Immature natural killer cell (primary cell): ENCODE measurements around the gene AMBP. TPM values are rescaled to one million over a fixed set of nuclear protein-coding genes. Genes with fewer than 3 reads are reported as not detected.

ENCODE experiments used
- DNase-seq, 3 donors: peaks; one replicate each; pipeline ENCODE4 v3.0.0; 2022; ENCODE audit warnings: mixed read lengths in 1 of 3
- H3K27ac Mint-ChIP-seq, 6 donors: one replicate each; pipeline ENCODE4 v1.8.0; 2020; ENCODE audit warnings: mixed read lengths in 6 of 6, mild to moderate bottlenecking in 5 of 6, inconsistent platforms in 4 of 6, moderate library complexity in 3 of 6
- H3K27me3 Mint-ChIP-seq, 3 donors: one replicate each; pipeline ENCODE4 v1.8.0; 2020 to 2021; ENCODE audit warnings: low read depth in 3 of 3, mild to moderate bottlenecking in 3 of 3, mixed read lengths in 3 of 3, moderate library complexity in 3 of 3, inconsistent platforms in 1 of 3
- H3K36me3 Mint-ChIP-seq, 3 donors: one replicate each; pipeline ENCODE4 v1.8.0; 2020; ENCODE audit warnings: mixed read lengths in 3 of 3, inconsistent platforms in 2 of 3, mild to moderate bottlenecking in 2 of 3
- H3K4me1 Mint-ChIP-seq, 2 donors: one replicate each; pipeline ENCODE4 v1.8.0; 2020; ENCODE audit warnings: inconsistent platforms in 2 of 2, mild to moderate bottlenecking in 2 of 2, mixed read lengths in 2 of 2, moderate library complexity in 1 of 2
- H3K4me3 Mint-ChIP-seq, 5 donors: one replicate each; pipeline ENCODE4 v1.8.0; 2020; ENCODE audit warnings: mild to moderate bottlenecking in 5 of 5, mixed read lengths in 5 of 5, inconsistent platforms in 3 of 5, moderate library complexity in 3 of 5
- H3K9me3 Mint-ChIP-seq, 6 donors: one replicate each; pipeline ENCODE4 v1.8.0; 2020; ENCODE audit warnings: mild to moderate bottlenecking in 6 of 6, mixed read lengths in 6 of 6, inconsistent platforms in 4 of 6, moderate library complexity in 3 of 6
- polyA plus RNA-seq, 3 donors: library from polyadenylated mRNA; unstranded; fragments of 300-500 nt; fragmentation: Illumina TruSeq; gene quantifications; one replicate each; pipeline ENCODE4 v1.2.3, GENCODE V29; 2021

AMBP gene
- polyA plus RNA-seq, 3 donors from 2014 or later = not detected

DNA sequence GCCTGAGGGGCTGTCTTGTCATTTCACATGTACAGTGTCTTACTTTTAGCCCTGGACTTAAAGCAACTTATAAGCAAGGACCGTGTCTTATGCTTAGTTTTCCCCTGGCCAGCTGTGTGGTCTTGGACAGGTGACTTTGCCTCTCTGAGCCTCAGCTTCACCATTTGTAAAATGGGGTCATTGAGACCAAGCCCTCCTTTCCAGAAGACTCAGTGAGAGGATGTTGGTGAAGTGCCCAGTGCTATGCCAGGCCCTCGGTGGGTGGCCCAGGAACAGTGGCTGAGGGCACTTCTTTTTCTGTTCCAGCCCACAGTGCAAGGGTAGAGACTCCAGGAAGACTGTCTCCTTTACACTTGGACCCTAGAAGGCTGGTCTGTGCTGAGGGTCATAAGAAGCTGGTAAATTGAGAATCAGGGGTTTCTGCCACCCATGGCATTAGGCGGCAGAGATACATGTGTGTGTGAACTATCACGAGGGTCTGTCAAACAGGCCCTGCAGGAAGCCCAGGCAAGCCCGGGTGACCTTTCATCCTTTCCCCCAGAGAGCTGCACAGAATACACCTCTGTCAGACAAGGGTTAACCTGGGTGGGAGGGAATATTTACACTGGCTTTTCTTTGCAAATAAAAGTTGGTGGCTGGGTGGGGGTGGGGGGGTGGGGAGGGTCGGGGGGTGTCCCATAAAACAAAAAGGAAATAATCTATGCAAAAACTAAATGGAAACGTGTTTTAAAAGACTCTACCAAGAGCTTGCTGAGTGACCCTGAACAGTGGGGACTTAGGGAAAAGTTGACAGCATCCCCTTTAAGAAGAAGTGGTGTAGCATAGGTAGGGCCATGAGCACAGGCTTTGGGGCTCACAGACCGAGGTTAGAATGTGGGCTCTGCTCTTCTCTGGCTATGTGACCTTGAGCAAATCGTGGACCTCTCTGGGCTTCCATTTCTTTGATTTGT lies 41.4 kb upstream of the AMBP start:
- peaks cover 0 to 4% (median 0%) of the 10 kb centered on the region in 3 donors for H3K27me3 Mint-ChIP-seq
- H3K36me3 Mint-ChIP-seq = no peaks in the 10 kb centered on the region
- no peaks in the 10 kb centered on the region for H3K4me1 Mint-ChIP-seq
- H3K4me3 Mint-ChIP-seq = no peak overlapping the region
- no peak for DNase-seq
- H3K9me3 Mint-ChIP-seq = no peaks in the 10 kb centered on the region
- no peak overlapping the region for H3K27ac Mint-ChIP-seq

GRCh38 chr9:114117996-114118830 lies 40.1 kb upstream of the AMBP start:
- H3K9me3 Mint-ChIP-seq = no peaks in the 10 kb centered on the region
- no peak overlapping the region for H3K27ac Mint-ChIP-seq

GRCh38 chr9:114117614-114117995 lies 39.5 kb upstream of the AMBP start:
- no peaks in the 10 kb centered on the region for H3K4me1 Mint-ChIP-seq

More at GRCh38 chr9:114117996-114118830, 40.1 kb upstream of the AMBP start:
- Mint-ChIP-seq H3K36me3 (no peaks in the 10 kb centered on the region), H3K4me1 (no peaks in the 10 kb centered on the region), H3K4me3 (no peak overlapping the region), H3K27me3 (peaks cover 0 to 3% (median 3%) of the 10 kb centered on the region in 3 donors)
- DNase-seq = no peak

DNA sequence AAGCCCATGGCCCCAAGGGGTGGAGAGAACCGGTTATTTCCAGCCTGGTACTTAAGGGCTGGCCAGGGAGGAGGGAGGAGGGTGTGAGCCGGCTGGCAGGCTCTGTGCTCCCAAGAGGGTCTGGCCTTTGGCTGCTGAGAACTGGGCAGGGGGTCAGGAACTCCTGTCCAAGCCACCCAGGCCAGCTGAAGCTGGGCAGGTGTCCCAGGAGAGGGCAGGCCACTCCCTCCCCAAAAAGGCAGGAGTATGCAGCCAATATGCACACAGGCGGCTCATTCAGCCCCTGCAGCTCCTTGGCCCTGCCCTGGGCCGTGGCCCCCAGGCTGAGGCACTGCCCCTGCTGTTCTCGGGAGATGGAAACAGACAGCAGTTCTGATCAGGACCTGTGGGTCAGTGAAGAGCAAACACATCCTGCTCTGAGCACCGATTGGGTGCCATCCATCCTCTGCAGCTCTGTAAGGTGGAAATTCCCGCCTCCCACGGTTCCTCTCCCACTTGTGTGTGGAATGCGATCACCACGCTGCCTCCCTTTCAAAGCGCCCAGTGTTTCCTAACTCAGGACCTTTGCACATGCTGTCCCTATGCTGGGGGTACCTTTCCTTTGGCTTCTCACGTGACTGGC lies 38.1 kb upstream of the AMBP start:
- no peaks in the 10 kb centered on the region for H3K36me3 Mint-ChIP-seq
- H3K27ac Mint-ChIP-seq = no peak overlapping the region
- no peak for DNase-seq
- H3K27me3 Mint-ChIP-seq = peaks cover 2 to 9% (median 5%) of the 10 kb centered on the region in 3 donors
- H3K4me1 Mint-ChIP-seq = no peaks in the 10 kb centered on the region
- H3K4me3 Mint-ChIP-seq = no peak overlapping the region
- H3K9me3 Mint-ChIP-seq = no peaks in the 10 kb centered on the region

More at GRCh38 chr9:114117614-114117995, 39.5 kb upstream of the AMBP start:
- Mint-ChIP-seq H3K36me3 (no peaks in the 10 kb centered on the region), H3K27ac (no peak overlapping the region), H3K4me3 (no peak overlapping the region), H3K27me3 (peaks cover 2 to 6% (median 3%) of the 10 kb centered on the region in 3 donors), H3K9me3 (no peaks in the 10 kb centered on the region)
- DNase-seq = no peak

- Mint-ChIP-seq H3K9me3 (no peaks in the 10 kb centered on the region), H3K4me1 (no peaks in the 10 kb centered on the region), H3K27ac (no peak overlapping the region), H3K27me3 (peaks cover 2 to 9% (median 5%) of the 10 kb centered on the region in 3 donors), H3K4me3 (no peak overlapping the region), H3K36me3 (no peaks in the 10 kb centered on the region)
- DNase-seq = no peak
These were observed 37.6 kb upstream of the AMBP start for GRCh38 chr9:114115654-114116125.

DNA sequence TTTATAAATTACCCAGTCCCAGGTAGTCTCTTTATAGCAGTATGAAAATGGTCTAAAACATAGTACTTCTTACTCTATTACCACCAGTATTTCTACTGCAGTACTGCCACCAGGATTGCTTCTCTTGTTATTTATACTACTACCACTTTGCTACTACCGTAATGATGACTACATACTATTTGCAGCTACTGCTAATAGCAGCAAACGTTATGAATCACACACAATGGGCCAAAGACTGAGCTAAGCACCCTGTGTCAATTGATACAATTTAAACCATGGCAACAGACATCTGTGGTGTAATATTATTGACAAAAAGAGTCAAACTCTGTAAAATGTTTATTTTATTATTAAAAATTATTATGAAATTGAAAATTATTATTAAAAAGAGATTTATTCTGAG lies 36.3 kb upstream of the AMBP start:
- Mint-ChIP-seq H3K27ac (no peak overlapping the region), H3K36me3 (no peaks in the 10 kb centered on the region), H3K27me3 (peaks cover 2 to 9% (median 5%) of the 10 kb centered on the region in 3 donors), H3K9me3 (no peaks in the 10 kb centered on the region), H3K4me3 (no peak overlapping the region), H3K4me1 (no peaks in the 10 kb centered on the region)
- no peak for DNase-seq

DNA sequence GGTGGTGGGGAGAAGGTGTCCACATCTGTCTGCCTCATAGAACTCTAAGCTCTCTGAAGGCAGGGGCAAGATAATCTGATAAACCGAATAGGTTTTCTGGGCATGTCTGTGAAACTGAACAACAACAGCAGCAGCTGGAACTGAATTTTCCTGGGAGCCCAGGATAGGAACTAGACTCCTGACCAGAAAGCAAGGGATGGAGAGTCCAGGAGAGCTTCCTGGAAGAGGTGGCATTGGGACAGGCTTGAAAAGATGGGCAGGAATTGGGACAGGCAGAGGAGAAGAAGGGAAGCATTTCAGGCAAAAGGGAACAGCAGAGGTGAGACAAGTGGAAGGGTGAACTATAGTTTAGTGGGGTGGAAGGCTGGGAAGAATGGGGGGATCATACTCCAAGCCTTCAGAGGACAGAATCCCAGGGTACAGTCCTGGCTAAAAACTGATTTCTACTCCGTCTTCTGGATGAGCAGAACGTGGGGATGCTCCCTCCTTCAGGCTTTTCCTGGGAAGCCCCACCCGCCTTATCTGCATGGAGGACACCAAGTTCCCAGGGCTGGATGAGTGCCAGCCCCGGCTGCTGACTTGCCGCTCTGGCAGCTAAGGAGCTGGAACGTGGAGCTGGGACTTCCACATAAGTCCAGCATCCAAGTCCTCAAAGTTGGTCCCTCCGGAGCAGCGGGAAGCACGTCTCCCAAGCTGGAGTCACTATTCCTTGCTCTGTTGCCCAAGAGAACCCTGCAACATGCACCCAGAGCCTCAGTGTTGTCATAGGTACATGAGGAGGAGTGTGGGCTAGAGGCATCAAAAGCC lies 34.9 kb upstream of the AMBP start:
- H3K27ac Mint-ChIP-seq = no peak overlapping the region
- no peak for DNase-seq
- H3K36me3 Mint-ChIP-seq = no peaks in the 10 kb centered on the region
- no peaks in the 10 kb centered on the region for H3K9me3 Mint-ChIP-seq
- peaks cover 2 to 6% (median 5%) of the 10 kb centered on the region in 3 donors for H3K27me3 Mint-ChIP-seq
- no peak overlapping the region for H3K4me3 Mint-ChIP-seq
- no peaks in the 10 kb centered on the region for H3K4me1 Mint-ChIP-seq

DNA sequence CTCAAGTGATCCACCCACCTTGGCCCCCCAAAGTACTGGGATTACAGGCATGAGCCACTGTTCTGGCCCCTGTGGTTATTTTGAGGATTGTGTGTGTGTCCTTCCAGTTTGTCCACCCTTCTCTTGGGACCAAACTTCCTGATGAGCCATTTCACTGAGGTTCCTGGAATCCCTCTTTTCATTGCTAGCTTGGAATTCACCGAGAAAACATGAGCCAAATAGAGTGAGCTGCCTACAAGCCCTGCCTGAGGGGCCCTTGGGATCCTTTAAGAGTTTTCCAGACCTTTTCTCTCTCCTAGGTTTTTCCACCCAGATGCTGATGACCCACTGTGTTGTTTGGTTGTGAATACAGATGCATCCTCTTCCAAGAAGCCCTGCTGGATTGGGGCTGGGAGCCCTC lies 34.2 kb upstream of the AMBP start:
- no peaks in the 10 kb centered on the region for H3K36me3 Mint-ChIP-seq
- H3K9me3 Mint-ChIP-seq = no peaks in the 10 kb centered on the region
- H3K4me3 Mint-ChIP-seq = no peak overlapping the region
- H3K4me1 Mint-ChIP-seq = no peaks in the 10 kb centered on the region
- peaks cover 2 to 6% (median 5%) of the 10 kb centered on the region in 3 donors for H3K27me3 Mint-ChIP-seq
- no peak overlapping the region for H3K27ac Mint-ChIP-seq
- no peak for DNase-seq

DNA sequence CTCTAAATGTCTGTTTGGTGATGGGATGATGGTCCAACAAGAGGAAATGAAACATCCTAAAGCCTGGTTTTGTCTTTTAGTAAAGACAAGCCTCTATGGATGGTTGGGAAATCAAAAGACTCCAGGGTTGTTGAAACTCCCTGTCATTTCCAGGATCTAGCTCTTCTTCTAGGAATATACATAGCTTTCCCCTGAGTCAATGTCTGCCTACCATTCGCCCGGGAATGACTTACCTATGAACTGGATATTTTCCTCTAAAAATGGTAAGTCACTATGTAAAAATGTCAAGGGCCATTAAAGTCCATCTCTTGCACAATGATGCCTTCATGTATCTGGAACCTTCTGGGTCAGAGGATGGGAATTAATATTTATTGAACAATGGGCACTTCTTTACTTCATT lies 32.1 kb upstream of the AMBP start:
- no peak for DNase-seq
- H3K27me3 Mint-ChIP-seq = peaks cover 5 to 6% (median 5%) of the 10 kb centered on the region in 3 donors
- H3K4me3 Mint-ChIP-seq = no peak overlapping the region
- H3K9me3 Mint-ChIP-seq = no peaks in the 10 kb centered on the region
- H3K36me3 Mint-ChIP-seq = no peaks in the 10 kb centered on the region
- H3K27ac Mint-ChIP-seq = no peak overlapping the region
- no peaks in the 10 kb centered on the region for H3K4me1 Mint-ChIP-seq

DNA sequence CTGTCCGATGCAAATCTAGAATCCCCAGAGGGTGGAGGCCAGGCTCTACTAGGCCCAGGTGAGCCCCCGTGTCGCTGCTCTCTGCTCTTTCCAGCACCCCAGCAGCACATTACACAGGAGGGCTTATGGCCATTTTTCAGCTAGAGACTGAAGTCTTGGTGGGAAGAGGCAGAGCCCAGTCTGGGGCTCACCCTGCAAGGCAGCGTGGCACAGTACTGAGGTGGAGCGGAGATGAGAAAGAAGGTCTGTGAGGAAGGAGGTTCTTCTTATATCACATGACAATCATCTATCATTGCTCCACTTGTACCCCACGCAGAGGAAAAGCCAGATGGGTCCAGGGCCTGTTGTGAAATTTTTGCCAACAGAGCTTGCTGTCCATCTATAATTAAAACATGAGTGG lies 31.0 kb upstream of the AMBP start:
- Mint-ChIP-seq H3K4me1 (no peaks in the 10 kb centered on the region), H3K9me3 (no peaks in the 10 kb centered on the region)
- DNase-seq = no peak

DNA sequence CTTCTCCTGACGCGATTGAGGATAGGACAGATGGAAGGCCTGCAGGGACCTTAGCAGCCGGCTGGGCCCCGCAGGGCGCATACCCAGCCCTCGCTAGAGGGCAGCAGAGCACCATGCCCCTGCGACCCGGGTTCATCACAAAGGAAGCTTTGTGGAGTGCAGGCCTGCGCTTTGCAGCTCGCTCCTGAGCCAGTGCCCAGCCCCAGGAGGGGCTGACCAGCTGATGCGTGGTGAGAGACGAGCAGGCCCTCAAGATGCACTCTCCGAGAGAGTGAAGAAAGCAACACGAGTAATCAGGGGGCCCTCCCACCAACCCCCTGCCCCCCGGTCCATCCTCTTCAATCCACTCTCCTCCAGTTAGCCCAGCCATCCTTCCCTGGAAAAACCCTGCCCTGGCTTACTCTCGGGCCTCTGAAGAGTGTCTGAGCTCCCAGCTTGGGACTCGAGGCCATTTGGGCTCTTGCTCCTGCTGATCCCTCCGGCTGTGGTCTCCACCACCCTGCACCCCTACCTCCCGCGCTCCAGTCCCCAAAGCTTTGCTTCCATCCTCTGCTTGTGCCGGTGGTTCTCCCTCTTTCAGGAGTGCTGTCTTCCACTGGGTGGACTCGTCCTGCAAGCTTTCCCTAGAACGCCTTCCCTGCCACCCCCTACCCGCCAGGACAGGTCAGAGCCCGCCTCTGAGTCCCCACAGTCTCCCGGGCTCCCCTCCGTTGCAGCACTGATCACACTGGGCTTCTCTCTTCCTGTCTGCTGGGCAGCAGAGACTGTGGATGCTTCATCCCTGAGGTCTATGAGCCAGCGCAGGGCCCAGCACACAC lies 30.1 kb upstream of the AMBP start:
- Mint-ChIP-seq H3K36me3 (no peaks in the 10 kb centered on the region), H3K4me3 (no peak overlapping the region), H3K27ac (no peak overlapping the region)

More for the DNA sequence above, 31.0 kb upstream of the AMBP start:
- H3K4me3 Mint-ChIP-seq = no peak overlapping the region
- peaks cover 4 to 6% (median 5%) of the 10 kb centered on the region in 3 donors for H3K27me3 Mint-ChIP-seq
- H3K27ac Mint-ChIP-seq = no peak overlapping the region
- no peaks in the 10 kb centered on the region for H3K36me3 Mint-ChIP-seq

DNA sequence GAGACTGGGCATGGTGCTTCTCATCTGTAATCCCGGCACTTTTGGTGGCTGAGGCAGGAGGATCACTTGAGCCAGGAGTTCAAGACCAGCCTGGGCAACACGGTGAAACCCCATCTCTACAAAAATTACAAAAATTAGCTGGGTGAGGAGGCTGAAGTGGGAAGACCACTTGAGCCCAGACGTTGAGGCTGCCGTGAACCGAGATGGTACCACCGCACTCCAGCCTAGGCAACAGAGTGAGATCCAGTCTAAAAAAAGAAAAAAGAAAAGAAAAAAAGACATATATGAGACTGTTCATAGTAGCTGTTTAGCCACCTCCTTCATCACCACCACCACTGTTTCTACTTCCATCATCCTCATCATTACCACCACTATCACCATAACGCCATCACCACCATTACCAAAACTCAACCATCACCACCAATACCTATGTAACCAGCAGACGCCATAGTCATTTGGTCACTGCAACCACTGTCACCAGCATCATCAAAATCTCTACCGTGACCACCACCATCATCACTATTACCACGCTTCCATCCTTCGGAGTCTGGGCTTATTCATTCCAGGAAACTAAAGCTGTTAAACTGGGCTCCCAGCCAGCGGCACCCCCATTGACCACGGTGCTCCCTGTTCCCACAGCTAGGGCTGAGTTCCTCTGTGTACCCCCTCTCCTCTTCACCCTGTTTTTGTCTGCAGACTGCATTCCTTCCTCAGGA lies 29.3 kb upstream of the AMBP start:
- H3K4me1 Mint-ChIP-seq = no peaks in the 10 kb centered on the region
- H3K27ac Mint-ChIP-seq = no peak overlapping the region
- H3K9me3 Mint-ChIP-seq = no peaks in the 10 kb centered on the region
- no peaks in the 10 kb centered on the region for H3K36me3 Mint-ChIP-seq
- H3K27me3 Mint-ChIP-seq = peaks cover 2 to 11% (median 4%) of the 10 kb centered on the region in 3 donors
- DNase-seq = no peak
- H3K4me3 Mint-ChIP-seq = no peak overlapping the region

More for the DNA sequence above, 30.1 kb upstream of the AMBP start:
- H3K9me3 Mint-ChIP-seq = no peaks in the 10 kb centered on the region
- DNase-seq = peak in 2 of 3 donors; percentile 9 to 14
- no peaks in the 10 kb centered on the region for H3K4me1 Mint-ChIP-seq
- peaks cover 2 to 9% (median 5%) of the 10 kb centered on the region in 3 donors for H3K27me3 Mint-ChIP-seq
